Activated naive CD4-positive, alpha-beta T cell treated with anti-CD3 and anti-CD28 coated beads, Interleukin-2, amount 50 U/mL, for 16 hours (primary cell): ENCODE results near the gene MBOAT7.
"Not testable (repeated sequence)": the region's sequence is repeated elsewhere in the genome, so short reads cannot be mapped to it uniquely, and the experiment has no call there.

Experiments
- DNase-seq: peaks from one replicate; pipeline ENCODE4 v3.0.0-alpha.2; 2020

The MBOAT7 gene

DNA sequence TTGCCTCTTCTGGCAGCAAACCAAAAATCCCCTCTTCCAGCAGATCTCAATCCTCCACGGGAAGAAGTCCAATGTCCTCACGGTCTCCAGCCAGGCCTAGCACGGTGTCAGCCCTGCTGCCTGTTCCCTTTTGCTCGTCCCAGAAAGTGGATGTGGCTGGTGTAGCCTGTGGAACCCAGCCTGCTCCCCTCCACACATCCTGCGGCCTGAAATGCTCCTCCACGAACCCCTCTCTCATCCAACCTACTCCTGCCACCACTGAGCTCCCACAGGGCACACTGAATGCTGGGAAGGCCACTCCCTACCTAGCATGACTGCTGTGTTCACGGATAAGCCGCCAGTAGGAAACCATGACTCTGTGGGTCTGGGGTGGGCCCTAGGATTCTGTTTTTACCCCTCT, 3.0 kb downstream of the MBOAT7 start:
- DNase-seq: no peak

DNA sequence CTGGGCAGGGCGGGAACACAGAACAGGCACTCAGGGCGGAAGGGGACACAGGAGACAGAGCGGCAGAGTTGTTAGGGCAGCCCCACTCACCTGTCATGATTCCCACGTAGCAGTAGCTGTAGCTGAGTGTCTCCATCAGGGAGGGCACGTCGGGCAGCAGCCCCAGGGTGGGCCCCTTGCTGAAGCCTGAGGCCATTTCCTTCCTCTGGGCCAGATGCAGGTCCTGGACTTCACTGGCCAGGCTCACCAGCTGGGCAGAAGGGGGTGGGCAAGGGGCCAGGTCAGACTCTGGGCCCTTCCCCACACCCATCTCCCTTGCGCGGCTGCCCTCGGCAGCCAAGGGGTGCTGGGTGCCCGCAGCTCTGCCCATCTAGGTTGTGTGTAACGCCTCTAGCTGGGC, 5.9 kb downstream of the MBOAT7 start:
- DNase-seq: no peak

DNA sequence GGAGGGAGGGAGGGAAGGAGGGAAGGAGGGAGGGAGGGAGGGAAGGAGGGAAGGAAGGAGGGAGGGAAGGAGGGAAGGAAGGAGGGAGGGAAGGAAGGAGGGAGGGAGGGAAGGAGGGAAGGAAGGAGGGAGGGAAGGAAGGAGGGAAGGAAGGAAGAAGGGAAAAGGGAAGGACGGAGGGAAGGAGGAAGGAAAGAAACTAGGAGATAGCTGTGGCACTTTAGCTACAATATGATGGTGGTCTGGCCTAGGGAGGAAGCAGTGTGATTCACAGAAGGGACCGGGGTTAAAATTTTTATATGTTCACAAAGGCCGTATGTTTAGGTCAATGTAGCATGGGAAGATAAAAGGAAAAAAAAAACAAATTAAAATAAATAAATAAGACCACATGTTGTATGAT, 7.5 kb downstream of the MBOAT7 start:
- DNase-seq: not testable (repeated sequence)

DNA sequence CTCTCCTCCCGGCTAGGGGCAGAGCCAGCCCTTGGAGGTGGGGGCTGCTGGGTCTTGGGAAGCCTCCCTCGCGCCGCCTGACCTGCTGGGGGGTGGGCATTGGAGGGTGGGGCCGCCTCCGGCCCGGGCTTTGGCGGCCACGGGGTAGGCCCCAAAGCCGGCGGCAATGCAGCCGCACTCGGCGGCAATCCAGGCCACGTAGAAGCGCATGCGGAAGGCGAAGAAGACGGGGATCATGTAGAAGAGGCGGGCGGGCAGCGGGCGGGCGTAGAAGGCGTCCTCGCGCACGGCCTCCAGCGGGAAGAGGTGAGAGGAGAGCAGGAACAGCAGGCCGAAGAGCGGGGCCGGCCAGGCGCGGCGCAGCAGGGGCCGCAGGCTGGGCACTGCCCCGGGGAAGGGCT, 8.7 kb downstream of the MBOAT7 start:
- DNase-seq: no peak

DNA sequence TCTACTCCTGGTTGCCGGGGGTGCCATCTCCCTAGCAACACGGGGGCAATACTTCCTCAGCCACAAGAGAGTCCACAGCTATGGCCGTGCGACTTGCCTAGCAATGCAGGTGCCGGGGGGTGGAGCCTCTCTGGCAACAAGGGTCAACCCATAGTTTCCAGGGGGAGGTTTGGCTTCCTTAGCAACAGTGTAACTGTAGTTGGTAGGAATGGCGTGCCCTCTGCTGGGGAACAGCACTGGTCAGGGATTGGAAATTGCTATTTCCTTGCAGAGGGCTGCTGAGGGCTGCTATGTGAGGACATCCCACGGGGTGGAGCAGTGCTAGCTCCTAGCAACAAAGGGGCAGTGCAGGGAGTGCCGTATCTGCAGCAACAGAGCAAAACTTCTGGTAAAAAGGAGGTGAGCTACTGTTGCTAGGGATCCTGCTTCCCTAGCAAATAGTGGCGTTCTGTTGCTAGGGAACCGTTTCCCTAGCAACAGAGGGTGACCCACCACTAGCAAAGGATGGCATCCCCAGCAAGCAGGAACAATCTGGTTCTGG, 9.4 kb downstream of the MBOAT7 start:
- no peak for DNase-seq

DNA sequence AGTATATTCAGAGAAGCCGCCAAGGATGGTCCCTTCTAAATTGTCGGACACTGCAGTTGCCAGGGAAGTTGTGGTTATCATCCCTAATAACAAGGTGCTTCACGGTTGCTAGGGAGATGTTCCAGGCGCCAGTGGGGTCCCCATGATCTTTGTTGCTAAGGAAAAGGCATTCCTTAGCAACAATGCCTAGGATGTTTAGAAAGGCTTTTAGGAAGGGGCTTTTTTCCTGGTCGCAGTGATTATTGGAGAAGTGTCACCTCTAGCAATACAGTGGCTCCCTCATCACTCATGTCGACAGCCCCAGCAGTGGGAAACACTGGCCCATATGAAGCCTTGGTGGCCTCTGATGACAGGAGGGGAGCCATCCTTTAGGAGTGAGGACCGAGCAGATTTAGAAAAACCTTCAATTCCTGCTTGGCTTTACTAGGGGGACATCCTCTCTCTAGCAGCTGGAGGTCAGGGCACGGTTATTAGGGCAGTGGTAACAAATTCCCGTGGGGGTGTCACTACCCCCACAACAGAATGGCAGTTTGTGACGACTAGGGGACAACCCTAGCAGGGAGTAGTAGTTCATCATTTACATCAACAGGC, 10.0 kb downstream of the MBOAT7 start:
- DNase-seq: no peak

DNA sequence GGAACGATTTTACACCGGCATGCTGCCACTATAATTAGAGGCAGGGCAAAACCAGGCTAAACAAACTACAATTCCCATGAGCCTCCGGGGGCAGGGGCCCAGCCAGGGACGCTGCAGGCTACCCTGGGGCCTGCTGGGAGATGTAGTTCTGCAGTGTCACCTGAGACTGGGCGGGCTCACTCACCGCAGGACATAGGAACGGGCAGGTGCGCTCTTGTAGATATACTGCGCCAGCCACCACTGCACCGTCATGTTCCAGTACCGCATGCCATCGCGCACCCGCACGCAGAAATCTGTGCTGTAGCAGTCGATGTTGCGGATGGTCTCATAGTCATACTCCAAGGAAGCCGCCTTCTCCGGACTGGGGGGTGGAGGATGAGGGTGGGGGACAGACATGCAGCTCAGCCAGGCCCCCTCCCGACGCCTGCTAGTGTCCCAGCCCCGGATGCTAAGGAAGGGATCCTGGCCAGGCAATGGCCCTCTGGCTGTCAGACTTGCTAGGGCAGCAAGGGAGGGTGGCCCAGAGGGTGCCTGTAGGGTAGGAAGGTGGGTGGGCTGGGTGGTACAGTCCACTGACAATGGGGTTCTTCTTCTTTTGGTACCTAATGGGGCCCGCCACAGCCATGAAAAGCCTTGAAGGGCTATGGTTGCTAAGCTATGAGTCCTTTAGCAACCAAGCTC, 10.7 kb downstream of the MBOAT7 start:
- peak; percentile 35 for DNase-seq

DNA sequence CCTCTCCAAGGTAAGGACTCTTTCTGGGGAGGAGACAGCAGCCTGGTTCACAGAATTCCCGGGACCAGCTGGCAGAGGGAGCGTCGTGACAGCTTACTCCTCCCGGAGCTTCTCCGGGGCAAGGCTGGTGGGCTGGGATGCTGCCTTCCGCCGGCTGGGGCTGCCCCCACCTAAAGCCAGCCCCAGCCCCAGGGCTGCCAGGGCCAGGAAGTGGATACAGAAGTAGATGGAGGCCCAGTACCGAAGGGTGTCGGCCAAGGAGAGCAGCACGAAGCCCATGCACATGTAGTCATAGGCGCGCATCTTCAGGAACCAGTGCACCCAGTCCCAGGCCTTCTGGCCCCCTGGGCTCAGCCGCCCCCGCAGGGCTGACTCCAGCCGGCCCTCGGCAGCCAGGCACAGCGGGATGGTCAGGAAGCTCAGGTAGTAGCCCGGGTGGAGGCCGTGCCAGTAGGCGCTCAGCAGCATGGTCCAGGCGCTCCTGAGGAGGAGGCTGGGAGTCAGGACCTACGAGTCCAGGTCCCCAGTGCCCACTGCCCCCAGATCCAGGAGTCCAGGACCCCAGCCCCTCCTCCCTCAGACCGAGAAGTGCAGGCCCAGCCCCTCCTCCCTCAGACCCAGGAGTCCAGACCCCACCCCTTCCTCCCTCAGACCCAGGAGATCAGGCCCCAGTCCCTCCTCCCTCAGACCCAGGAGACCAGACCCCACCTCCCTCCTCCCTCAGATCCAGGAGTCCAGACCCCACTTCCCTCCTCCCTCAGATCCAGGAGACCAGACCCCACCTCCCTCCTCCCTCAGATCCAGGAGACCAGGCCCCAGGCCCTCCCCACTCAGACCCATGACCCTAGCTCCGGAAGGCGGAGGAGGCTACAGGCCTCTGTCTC, 15.2 kb downstream of the MBOAT7 start:
- no peak for DNase-seq

DNA sequence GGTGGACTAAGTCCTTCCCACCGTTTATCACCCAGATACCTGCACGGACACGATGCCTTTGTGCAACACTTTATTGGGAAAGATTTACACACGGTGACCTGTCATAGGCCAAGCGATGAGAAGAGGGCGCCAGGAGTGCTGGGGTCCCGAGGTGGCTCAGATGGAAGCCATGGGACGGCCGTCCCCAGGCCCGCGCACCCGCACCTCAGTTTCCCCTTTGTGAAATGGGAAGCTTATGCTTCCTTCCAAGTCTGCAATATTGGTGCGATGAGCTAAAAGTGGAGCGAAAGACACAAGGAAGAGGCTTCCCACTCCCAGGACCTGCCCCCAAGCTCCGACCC, 16.1 kb downstream of the MBOAT7 start:
- no peak for DNase-seq

DNA sequence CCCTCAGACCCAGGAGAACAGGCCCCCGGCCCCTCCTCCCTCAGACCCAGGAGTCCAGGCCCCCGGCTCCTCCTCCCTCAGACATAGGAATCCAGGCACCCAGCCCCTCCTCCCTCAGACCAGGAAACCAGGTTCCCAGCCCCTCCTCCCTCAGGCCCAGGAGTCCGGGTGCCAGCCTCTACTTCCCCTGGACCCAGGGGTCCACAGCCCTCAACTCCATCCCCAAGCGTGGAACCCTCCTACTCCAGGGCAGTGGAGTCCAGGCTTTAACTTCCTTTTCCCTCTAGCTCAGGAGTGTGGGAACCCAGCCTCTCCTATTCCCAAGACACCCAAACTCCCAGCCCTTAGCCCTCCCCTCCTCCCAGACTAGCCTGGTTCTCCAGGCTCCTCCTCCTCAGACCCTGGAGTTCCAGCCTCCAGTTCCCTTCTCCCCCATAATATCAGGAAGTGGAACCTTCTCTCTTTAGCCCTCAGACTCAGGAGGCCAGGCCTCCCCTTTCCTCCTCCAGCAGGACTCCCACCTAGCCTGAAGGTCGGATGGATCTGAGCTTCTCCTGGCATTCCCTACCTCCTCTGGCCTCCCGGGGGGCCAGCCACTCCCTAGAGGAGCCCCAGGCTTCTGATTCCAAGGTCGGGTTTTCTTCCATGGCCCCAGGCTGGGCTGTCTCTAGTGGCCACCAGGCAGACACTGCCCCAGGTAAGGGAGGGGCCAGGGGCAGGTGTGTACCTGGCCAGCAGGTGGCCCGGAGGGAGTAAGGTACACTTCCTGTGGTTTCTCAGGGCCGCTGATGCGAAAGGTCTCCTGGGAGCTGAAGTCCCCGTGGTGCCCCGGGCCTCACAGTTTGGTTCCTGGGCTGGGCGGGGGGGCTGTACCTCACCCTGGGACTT, 16.7 kb downstream of the MBOAT7 start, which contains the start of gene TMC4:
Gene TMC4 (minus strand): TSS at position 690 of the 888 bp plus-strand sequence. CDS start 43 bp downstream, at position 647.
- no peak for DNase-seq

DNA sequence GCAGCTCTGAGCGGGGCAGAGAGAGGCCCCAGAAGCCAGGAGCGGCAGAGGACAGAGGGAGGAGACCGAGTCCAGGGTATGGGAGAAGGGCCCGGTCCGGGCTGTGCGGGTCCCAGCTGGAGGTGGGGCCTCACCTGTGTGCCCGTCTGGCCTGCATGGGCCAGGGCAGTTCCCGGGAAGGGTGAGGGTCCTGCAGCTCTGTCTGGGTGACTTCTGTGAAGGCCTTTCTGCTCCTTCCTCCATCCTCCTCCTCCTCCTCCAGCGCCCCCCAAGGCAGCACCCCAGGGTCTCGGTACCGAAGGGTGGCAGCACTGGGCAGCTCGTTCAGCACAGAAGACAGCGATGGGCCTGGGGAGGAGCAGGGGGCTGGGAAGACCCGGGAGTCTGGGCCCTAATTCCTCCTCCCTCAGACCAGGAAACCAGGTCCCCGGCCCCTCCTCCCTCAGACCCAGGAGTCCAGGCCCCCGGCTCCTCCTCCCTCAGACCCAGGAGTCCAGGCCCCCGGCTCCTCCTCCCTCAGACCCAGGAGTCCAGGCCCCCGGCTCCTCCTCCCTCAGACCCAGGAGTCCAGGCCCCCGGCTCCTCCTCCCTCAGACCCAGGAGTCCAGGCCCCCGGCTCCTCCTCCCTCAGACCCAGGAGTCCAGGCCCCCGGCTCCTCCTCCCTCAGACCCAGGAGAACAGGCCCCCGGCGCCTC, 17.5 kb downstream of the MBOAT7 start:
- not testable (repeated sequence) for DNase-seq

DNA sequence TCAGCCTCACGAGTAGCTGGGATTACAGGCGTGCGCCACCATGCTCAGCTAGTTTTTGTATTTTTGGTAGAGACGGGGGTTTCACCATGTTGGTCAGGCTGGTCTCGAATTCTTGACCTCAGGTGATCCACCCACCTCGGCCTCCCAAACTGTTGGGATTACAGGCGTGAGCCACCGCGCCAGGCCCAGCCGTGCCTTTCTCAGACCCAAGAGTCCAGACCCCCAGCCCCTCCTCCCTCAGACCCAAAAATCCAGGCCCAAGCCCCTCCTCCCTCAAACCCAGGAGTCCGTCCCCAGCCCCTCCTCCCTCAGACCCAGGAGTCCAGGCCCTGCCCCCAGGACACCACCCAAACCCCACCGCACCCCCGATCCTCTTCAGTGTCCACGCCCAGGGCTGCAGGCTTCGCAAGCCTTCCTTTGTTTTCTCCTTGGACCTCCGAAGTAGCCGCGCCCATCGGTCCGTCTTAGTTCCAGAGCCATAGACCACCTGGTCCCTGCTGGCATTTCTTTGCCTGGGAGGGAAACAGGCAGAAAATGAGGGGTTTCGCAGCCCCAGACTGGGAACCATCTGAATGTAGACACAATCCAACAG, 20.1 kb downstream of the MBOAT7 start:
- DNase-seq: no peak

DNA sequence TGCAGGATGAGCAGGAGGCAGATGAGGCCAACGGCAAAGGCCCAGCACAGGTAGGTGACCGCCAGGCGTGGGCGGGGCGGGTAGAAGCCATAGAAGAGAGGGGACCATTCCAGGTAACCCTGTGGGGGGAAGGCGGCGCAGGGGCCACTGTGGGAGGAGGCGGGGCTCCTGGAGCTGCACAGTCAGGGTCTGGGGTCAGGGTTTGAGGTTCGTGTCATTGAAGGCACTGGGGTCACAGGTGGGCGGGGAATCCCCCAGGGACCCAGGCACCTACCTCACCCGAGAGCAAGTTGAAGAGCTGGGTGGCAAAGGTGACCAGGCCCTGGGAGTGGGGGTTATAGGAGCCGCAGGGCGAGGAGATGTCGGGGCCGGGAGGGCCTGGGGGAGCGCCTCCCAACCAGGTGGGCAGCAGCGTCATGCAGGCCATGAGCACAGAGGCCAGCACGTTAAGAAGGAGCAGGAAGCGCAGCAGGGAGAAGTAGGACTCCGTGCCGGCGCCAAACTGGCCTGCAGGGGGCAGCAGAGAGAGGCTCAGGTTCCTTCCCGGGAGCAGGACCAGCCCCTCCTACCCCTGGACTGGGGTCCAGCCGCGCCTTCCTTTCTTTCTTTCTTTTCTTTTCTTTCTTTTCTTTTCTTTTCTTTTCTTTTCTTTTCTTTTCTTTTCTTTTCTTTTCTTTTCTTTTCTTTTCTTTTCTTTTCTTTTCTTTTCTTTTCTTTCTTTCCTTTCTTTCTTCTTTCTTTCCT, 21.0 kb downstream of the MBOAT7 start:
- peak; percentile 90 for DNase-seq

DNA sequence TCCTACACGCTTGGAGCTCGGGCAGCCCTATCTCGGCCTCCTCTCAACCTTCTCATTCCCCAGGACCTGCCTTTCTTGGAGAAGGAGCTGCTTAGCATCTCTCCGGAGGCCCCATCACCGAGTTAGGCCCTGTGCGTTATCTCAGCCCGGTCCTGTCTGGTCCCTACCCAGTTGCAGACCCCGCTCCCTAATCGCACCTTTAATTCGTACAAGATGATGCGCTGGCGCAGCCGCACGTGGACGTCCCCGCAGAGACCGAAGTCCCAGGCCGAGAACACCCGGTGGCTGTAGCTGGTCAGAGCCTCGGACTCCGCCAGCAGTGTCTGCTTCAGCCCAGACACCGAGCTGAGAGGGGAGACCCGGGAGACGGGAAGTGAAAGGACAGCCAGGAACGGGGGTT, 24.2 kb downstream of the MBOAT7 start:
- no peak for DNase-seq

DNA sequence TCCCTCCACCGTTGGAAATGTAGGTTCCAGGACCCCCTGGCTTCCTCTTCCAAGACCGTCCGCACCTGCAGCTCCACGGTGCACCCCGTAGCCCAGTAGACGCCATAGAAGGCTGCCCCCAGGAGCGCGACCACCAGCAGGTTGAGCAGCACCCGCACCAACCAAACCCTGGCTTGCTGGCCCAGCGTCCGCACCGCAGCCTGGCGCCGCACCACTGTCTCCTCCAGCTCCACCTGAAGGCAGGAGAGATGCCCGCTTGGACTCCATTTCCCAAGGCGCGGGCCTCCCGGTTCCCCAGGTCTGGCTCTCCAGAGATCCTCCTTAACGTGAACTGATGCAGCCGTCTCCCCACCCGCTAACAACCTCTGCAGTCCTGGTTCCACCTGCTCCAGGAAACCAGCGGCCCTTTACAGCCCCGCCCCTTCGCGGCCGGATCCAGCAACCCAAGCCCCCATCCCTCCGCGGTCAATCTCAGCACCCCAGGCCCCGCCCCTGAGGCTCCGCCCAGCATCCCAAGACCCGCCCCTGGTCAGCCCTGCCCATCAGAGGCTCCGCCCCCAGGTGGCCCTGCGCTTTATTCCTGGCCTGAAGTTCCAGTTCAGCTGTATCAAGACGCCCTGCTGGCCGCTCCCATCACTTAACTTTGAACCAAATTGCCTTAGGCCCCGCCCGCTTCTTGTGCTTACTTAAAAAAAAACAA, 24.9 kb downstream of the MBOAT7 start:
- DNase-seq: peak; percentile 45

DNA sequence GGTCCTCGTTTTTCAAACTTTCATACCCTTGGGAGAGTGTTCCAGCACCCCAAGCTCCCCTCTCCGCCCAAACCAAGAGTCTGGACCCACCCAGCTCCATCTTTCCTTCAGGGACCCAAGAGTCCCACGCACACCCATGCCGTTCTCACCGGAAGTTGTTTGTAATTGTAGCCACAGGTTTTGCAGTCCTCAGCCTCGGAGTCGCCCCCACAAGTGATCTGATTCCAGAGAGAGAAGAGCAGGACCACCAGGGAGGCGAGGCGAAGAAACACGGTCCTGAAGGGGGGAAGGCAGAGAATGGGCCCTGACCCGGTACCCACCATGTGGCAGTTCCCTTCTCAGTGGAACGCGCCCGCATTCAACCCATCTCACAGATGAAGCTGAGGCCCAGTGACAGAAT, 26.5 kb downstream of the MBOAT7 start:
- no peak for DNase-seq

DNA sequence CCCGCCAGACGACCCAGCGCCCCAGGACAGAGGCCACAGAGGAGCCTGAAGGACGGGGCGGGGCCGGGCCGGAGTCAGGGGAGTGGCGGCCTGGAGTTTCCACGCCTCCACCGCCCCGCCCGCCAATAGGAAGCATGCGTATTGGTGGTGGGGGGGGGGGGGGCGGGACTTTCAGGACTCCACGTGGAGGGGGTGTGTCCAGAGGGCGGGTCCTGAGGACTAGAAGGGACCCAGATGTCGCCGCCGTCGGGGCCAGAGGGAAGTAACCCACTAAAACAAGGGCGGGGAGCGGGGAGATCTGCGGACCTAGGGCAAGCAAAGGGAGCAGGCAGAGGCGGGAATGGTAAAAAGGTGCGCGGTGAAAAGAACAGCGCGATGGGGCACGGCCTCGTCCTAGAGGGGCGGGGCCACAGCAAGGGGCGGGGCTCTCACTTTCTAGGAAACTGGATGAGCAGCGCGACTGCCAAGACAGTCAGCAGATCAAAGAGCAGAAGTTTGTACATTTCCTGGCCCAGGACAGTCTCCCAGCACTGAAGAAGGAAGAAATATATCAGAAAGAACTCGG, 27.1 kb downstream of the MBOAT7 start:
- DNase-seq: peak; percentile 86

DNA sequence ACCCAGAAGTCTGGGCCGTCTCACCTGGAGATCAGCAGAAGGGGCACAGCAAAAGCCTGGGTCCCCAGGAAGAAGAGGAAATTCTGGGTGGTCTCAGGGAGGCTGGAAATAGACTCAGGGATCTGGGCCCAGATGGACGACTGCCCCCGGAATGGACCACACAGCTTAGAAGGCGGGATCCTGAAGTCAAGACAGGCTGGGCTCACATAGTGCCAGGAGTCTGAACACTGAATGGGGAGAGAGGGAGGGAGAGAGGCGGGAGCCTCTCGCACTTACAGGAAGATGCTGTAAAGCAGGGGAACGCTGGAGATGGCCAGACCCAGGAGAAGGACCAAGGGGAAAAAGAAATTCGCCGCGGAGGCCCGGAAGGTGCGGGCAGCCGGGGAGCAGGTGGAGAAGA, 28.5 kb downstream of the MBOAT7 start:
- no peak for DNase-seq

DNA sequence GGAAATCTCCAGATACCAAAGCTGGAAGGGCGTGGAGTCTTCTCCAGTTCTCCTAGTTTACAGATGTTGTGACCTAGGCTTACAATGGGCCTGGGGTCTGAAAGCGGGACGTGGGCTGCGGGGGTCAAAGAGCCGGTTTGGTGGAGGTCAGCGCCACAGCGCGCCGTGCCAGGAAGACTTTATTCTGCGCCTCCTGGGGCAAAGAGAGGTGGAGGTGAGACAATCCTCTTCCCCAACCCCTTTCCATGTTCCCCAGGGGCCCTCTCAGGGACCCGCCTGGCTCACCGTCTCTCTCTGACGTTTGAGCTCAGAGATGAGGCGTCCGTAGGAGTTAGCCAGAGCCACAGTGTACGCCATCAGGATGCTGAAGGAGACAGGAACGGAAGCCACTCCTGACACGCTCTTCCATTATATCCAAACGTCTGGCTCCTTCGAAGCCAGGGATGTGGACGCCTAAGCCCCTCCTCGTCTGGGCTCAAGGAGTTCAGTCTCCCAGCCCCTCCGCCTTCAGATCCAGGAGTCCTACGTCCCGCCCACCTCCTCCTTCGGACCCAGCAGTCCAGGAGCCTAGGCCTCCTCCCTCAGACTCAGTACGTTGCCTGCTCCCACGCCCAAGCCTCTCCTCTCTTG, 29.1 kb downstream of the MBOAT7 start:
- no peak for DNase-seq
